GM12891 (cell line): Measurements from ENCODE around the gene CALN1.

ENCODE experiments used
- POLR2A ChIP-seq: IDR thresholded peaks from 2 replicates; pipeline ENCODE4 v1.6.1; 2011; ENCODE audit warnings: low read depth, low read length, control low read depth
- POLR2AphosphoS5 ChIP-seq: IDR thresholded peaks from 2 replicates; pipeline ENCODE4 v1.6.1; 2011; ENCODE audit warnings: low read depth, low read length, control low read depth
- TAF1 ChIP-seq: IDR thresholded peaks from 2 replicates; pipeline ENCODE4 v1.6.1; 2011; ENCODE audit warnings: low read depth, low read length, control low read depth

DNA sequence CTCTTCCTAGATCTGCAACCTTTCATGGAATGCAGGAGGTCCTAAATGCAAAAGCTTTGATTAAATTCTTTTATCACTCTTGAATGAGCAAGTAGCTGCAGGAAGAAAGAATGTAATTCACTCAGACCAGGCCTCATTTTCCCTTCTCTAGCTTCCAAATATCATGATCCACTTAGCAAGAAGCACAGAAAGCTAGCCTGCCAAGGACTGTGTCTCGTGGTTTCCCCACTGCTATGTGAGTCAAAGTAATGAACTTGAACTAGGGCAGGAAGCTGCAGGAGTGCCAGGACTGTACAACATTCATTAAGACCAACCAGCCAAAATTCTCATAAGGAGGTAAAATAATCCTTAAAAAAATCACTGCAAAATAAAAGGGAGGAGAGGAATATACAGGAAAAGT lies 379.2 kb downstream of the CALN1 start:
- no peak for TF ChIP-seq POLR2AphosphoS5
- TF ChIP-seq POLR2A, result no peak
- no peak for TF ChIP-seq TAF1
